DND-41 (cell line): ENCODE results near the gene DSCAML1.

ENCODE experiments used
- ATAC-seq: fragments of 200-7000 bp; cut with Tn5 transposase; 3 replicates; pipeline ENCODE4 v1.9.1; 2021; ENCODE audit warnings: low read depth; ENCODE audit not compliant: insufficient read depth
- DNase-seq: peaks from one replicate; pipeline ENCODE4 v3.0.0-alpha.2; 2020
- H2AFZ ChIP-seq: 2 replicates; pipeline ENCODE4 v1.6.0; 2012; ENCODE audit warnings: low read depth, low read length
- H3K27ac ChIP-seq: 2 replicates; pipeline ENCODE4 v1.5.1; 2012; ENCODE audit warnings: low read length, inconsistent platforms
- H3K27me3 ChIP-seq: fragments of 200-600 bp; sonication (generic); 2 replicates; pipeline ENCODE4 v1.6.0; 2012; ENCODE audit warnings: low read length, mild to moderate bottlenecking, inconsistent platforms; ENCODE audit not compliant: insufficient read depth, poor library complexity
- H3K36me3 ChIP-seq: 2 replicates; pipeline ENCODE4 v1.5.1; 2012; ENCODE audit warnings: low read length, inconsistent platforms; ENCODE audit not compliant: insufficient read depth
- H3K4me1 ChIP-seq: 2 replicates; pipeline ENCODE4 v1.5.1; 2012; ENCODE audit warnings: mild to moderate bottlenecking, low read length; ENCODE audit not compliant: insufficient read depth
- H3K4me2 ChIP-seq: 2 replicates; pipeline ENCODE4 v1.6.0; 2012; ENCODE audit warnings: mild to moderate bottlenecking, moderate library complexity, low read length, inconsistent platforms; ENCODE audit not compliant: insufficient read depth
- H3K4me3 ChIP-seq, 2 experiments: fragments of 200-600 bp in 1 of 2; shearing (Covaris generic) in 1 of 2; 2 replicates each; pipeline ENCODE4 v1.5.1; 2012 to 2016; ENCODE audit warnings: inconsistent platforms in 2 of 2, low read length in 2 of 2, mild to moderate bottlenecking in 2 of 2, low read depth in 1 of 2, moderate library complexity in 1 of 2
- H3K79me2 ChIP-seq: 2 replicates; pipeline ENCODE4 v1.6.0; 2012; ENCODE audit warnings: low read length, inconsistent platforms; ENCODE audit not compliant: insufficient read depth
- H3K9ac ChIP-seq: 2 replicates; pipeline ENCODE4 v1.6.0; 2012; ENCODE audit warnings: low read depth, mild to moderate bottlenecking, inconsistent platforms, low read length, moderate library complexity
- H3K9me3 ChIP-seq: 2 replicates; pipeline ENCODE4 v1.5.1; 2012; ENCODE audit warnings: low read length, moderate library complexity, mild to moderate bottlenecking, inconsistent platforms; ENCODE audit not compliant: insufficient read depth, severe bottlenecking
- H4K20me1 ChIP-seq: 2 replicates; pipeline ENCODE4 v1.6.0; 2012; ENCODE audit warnings: low read length; ENCODE audit not compliant: insufficient read depth
- CTCF ChIP-seq: IDR thresholded peaks from 2 replicates; pipeline ENCODE4 v1.5.1; 2012; ENCODE audit warnings: borderline replicate concordance, low read length, moderate library complexity, mild to moderate bottlenecking; ENCODE audit not compliant: poor library complexity, severe bottlenecking; ENCODE audit errors: extremely low read depth
- EZH2 ChIP-seq: IDR thresholded peaks from 3 replicates; pipeline ENCODE4 v1.6.1; 2012; ENCODE audit warnings: borderline replicate concordance, low read depth, mild to moderate bottlenecking, moderate library complexity, low read length, inconsistent platforms; ENCODE audit not compliant: severe bottlenecking

DSCAML1 gene

GRCh38 chr11:117832511-117832910, 35.5 kb upstream of the DSCAML1 start:
- ATAC-seq (no peak), DNase-seq (no peak)
- H3K79me2 ChIP-seq, result peaks cover 13% of the 10 kb centered on the region
- H3K27ac ChIP-seq, result peak overlapping the region; percentile 99
- no peak overlapping the region for H2AFZ ChIP-seq
- H3K9ac ChIP-seq, result no peak overlapping the region
- no peaks in the 10 kb centered on the region for H3K27me3 ChIP-seq
- TF ChIP-seq CTCF (no peak), EZH2 (no peak)
- peaks cover 64% of the 10 kb centered on the region for H3K4me1 ChIP-seq
- no peak overlapping the region for H3K4me3 ChIP-seq
- H3K36me3 ChIP-seq, result peaks cover 19% of the 10 kb centered on the region
- no peak overlapping the region for H3K4me2 ChIP-seq
- H3K9me3 ChIP-seq, result no peaks in the 10 kb centered on the region
- no peaks in the 10 kb centered on the region for H4K20me1 ChIP-seq

GRCh38 chr11:117831661-117832415, 34.8 kb upstream of the DSCAML1 start:
- H3K4me1 ChIP-seq, result peaks cover 66% of the 10 kb centered on the region
- no peak overlapping the region for H2AFZ ChIP-seq
- H4K20me1 ChIP-seq, result no peaks in the 10 kb centered on the region
- H3K79me2 ChIP-seq, result peaks cover 19% of the 10 kb centered on the region
- no peak for ATAC-seq
- peaks cover 14% of the 10 kb centered on the region for H3K36me3 ChIP-seq
- no peak for DNase-seq
- H3K9ac ChIP-seq, result peak overlapping the region; percentile 40; the same call in 1 of the 2 replicates
- TF ChIP-seq CTCF, result no peak
- no peak for TF ChIP-seq EZH2
- peak overlapping the region; percentile 99 for H3K27ac ChIP-seq
- H3K9me3 ChIP-seq, result no peaks in the 10 kb centered on the region
- no peaks in the 10 kb centered on the region for H3K27me3 ChIP-seq
- no peak overlapping the region for H3K4me2 ChIP-seq
- H3K4me3 ChIP-seq, result no peak overlapping the region

GRCh38 chr11:117830674-117831351, 33.8 kb upstream of the DSCAML1 start:
- H3K4me2 ChIP-seq, result peak overlapping the region; percentile 31
- peak; percentile 69 for DNase-seq
- H3K9ac ChIP-seq, result peak overlapping the region; percentile 40
- H3K4me3 ChIP-seq, result no peak overlapping the region
- TF ChIP-seq CTCF (no peak), EZH2 (no peak)
- peak; percentile 8; the same call in 1 of the 3 replicates for ATAC-seq
- H3K27ac ChIP-seq, result peak overlapping the region; percentile 99
- peaks cover 76% of the 10 kb centered on the region for H3K4me1 ChIP-seq
- H3K79me2 ChIP-seq, result peaks cover 29% of the 10 kb centered on the region
- H3K27me3 ChIP-seq, result no peaks in the 10 kb centered on the region
- H3K36me3 ChIP-seq, result peaks cover 15% of the 10 kb centered on the region
- H2AFZ ChIP-seq, result no peak overlapping the region
- no peaks in the 10 kb centered on the region for H3K9me3 ChIP-seq
- no peaks in the 10 kb centered on the region for H4K20me1 ChIP-seq
